Measurements from ENCODE around the gene ARPC1A.
"Not testable (repeated sequence)": the region's sequence is repeated elsewhere in the genome, so short reads cannot be mapped to it uniquely, and the experiment has no call there.

ARPC1A gene

DNA sequence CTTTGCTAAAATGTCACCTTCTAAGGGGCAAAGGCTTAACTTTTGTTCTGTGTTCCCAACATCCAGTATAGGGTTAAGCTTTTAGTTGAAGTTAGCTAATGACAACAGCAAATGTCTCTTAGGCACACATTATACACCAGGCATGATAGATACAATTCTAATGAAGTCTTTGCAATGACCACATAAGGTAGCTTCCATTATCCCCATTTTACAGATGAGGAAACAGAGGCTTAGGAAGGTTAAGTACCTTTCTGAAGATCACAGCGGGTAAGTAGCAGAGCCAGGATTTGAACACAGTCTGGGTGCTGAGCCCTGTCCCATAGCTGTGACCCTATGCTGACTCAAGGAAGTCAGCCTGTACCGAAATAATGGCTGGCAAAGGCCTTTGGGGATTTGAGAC lies 84.9 kb downstream of the ARPC1A start:
- no peak for DNase-seq (ENCODE audit: low spot score)

DNA sequence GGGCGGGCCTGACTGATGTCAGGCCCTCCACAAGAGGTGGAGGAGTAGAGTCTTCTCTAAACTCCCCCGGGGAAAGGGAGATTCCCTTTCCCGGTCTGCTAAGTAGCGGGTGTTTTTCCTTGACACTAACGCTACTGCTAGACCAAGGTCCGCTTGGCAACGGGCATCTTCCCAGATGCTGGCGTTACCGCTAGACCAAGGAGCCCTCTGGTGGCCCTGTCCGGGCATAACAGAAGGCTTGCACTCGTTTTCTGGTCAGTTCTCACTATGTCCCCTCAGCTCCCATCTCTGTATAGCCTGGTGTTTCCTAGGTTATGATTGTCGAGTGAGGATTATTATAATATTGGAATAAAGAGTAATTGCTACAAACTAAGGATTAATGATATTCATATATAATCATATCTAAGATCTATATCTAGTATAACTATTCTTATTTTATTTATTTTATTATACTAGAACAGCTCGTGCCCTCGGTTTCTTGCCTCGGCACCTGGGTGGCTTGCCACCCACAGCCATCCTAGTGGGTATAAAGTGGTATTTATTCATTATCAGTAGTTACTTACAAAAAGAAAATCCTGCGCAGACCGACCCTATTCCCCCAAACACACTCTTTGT lies 89.9 kb downstream of the ARPC1A start:
- not testable (repeated sequence) for DNase-seq (ENCODE audit: low spot score)

Data from germinal center (tissue), 1 donor.